LNCAP (cell line): Measurements from ENCODE around the gene CLEC5A.

Source experiments
- CTCF ChIP-seq: fragments of 450-650 bp; IDR thresholded peaks from 2 replicates; pipeline ENCODE4 v1.5.1; 2017; ENCODE audit warnings: mild to moderate bottlenecking

CLEC5A gene

DNA sequence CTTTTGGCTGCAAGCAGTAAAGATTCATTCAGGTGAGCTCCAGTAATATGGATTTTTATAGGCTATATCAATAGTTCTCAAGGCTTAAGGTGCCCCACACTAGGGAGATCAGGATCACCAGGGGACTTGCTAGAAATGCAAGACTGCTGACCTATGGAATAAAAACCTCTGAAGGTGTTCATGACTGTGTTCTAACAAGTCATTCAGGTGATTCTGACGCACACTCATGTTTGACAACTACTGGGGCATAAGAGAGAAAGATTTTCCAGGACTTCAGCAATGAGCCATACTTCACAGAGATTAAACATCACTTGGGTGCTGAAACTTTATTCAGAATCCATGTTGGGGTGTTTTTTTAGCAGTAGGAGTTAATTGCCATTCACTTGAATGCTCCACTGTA is 31.6 kb upstream of the CLEC5A start:
- TF ChIP-seq CTCF, result no peak

DNA sequence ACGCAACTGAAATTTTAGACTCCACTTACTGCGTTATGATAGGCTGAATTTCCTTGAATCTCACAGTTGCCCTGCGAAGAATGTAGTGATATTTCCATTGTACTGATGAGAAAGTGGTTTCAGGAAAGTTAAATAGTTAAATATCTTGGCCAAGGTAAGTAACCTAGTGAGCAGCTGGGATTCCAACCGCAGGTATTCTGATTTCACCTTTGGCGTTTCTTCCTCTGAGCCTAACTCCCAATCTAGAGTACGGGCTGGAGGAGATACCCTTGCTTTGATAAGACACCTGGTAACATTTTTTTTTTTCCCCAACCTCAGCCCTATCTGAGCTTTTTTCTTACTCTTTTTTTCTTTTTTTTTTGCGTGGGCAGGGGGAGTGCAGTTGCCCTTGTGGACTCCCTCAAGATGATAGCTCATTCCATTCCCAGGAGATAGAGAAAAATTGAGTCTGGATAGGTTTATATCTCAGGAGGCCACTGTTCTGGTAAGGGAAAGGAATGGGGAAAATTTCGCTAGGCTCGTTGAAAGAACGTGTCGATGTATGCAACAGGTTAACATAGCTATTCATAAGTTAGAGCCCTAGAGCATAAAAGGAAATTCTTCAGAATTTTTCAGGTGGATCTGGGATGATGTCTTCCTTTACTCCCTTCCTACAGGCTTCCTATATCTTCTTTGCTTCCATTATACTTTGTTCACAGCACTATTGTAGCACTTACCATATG is 29.9 kb upstream of the CLEC5A start:
- peak; percentile 26; the same call in 1 of the 2 replicates for TF ChIP-seq CTCF

GRCh38 chr7:141975806-141976523 is 29.2 kb upstream of the CLEC5A start:
- TF ChIP-seq CTCF, result peak; percentile 94

GRCh38 chr7:141974831-141975230 is 28.1 kb upstream of the CLEC5A start:
- TF ChIP-seq CTCF, result no peak

- TF ChIP-seq CTCF, result no peak
Observed at GRCh38 chr7:141973673-141974072, 26.9 kb upstream of the CLEC5A start, which contains the start of gene TAS2R38. TAS2R38 (minus strand) TSS chr7:141973773; CDS start chr7:141973689, 84 bp downstream.

DNA sequence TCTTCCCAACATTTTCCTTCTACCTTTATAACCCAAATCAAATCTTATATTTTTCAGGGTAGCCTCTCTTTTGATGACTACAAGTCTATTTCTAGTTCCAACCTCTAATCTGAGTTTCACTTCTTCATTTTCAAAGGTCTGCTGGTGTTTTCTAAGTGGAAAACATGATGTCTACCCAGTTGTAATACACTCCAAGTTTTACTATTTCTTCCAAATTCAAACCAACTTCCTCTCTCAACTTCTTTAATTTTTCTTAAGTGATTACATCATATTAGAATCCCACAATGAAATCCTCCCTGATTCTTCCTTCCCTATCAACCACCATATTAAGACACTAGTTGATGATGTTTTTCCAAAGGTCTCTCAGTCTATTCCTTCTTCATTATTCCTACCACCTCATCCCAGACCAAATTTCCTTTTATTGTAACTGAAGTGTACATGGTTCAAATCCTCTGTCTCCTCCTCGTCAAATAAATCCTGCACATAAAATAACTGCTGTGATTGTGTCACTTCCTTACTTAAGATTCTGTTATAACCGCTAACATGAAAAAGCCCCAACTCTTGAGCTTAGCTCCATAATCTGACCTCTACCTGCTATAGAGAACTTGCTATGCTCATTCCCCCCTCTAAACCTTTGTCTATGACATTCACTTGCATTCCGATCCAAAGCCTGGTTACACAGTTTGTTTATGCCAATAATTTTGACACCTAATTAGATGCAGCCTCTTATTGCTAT is 14.1 kb upstream of the CLEC5A start:
- TF ChIP-seq CTCF, result no peak

DNA sequence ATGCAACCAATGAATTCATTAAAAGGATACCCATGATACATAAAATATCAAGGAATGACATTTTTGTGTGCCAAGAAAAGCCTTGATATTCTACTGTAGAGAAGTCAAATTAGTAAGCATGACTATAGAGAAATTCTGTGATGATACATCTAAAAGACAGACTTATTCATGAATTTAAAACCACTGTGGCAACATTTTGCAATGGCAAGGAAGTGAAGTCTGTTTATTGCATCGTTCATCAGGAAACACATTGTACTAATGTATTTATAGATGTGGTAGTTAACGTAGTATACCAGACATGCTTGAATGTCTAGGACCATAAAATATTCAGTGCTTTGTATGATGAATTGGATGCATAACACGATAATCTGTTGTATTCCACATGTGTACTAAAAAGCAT is 9.3 kb upstream of the CLEC5A start:
- TF ChIP-seq CTCF, result no peak
